Measurements from ENCODE around the gene DNER.

Gene DNER

GRCh38 chr2:229417176-229417575, 297.2 kb downstream of the DNER start:
- no peak overlapping the region for H3K4me3 ChIP-seq (ENCODE audit: low read depth, low read length)
- TF ChIP-seq, protein P1, sequence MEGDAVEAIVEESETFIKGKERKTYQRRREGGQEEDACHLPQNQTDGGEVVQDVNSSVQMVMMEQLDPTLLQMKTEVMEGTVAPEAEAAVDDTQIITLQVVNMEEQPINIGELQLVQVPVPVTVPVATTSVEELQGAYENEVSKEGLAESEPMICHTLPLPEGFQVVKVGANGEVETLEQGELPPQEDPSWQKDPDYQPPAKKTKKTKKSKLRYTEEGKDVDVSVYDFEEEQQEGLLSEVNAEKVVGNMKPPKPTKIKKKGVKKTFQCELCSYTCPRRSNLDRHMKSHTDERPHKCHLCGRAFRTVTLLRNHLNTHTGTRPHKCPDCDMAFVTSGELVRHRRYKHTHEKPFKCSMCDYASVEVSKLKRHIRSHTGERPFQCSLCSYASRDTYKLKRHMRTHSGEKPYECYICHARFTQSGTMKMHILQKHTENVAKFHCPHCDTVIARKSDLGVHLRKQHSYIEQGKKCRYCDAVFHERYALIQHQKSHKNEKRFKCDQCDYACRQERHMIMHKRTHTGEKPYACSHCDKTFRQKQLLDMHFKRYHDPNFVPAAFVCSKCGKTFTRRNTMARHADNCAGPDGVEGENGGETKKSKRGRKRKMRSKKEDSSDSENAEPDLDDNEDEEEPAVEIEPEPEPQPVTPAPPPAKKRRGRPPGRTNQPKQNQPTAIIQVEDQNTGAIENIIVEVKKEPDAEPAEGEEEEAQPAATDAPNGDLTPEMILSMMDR (IDR thresholded peaks at IDR 0.05; ENCODE audit: borderline replicate concordance, insufficient read depth, low read depth, low read length): no peak

DNA sequence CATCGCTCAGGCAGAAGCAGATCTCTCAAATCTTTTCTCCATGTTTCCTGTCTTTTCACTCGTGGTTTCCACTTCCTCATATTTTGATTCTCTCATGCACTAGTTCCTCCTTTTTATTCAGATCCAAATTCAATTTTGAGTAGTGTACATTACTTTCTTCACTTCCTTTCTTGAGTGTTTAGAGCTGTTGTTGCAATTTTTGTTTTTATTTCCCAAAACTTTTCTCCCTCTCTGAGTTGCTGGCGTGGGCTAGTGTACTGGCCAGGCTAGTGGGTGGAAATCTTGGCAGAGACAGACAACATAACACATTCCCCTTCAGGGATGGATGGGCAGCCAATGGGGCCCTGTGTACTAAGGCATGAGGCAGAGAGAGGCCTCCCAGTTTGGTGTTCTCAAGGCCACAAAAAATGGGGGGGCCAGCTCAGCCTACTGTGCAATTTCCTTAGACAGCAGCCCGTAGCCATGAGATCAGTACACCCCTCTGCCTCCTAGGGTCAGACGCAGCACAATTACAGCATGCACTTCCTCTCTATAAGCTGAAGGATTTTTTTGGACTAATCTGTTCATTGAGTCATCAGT, 298.1 kb downstream of the DNER start:
- TF ChIP-seq, protein P1 (IDR thresholded peaks at IDR 0.05; ENCODE audit: borderline replicate concordance, insufficient read depth, low read depth, low read length): no peak
- no peak overlapping the region for H3K4me3 ChIP-seq (ENCODE audit: low read depth, low read length)

DNA sequence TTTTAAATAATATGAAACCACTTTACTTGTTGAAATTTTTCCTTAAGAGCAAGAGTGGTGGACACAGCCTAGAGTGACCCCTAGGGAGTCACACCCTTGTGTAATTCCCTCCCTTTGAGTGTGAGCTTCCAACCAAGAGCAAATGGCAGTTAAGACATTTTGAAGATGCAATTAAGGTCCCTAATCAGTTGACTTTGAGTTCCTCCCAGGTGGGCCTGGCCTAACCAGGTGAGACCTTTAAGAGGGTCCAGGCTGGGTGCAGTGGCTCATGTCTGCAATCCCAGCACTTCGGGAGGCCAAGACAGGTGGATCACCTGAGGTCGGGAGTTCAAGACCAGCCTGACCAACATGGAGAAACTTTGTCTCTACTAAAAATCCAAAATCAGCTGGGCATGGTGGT, 299.7 kb downstream of the DNER start:
- H3K4me3 ChIP-seq (ENCODE audit: low read depth, low read length): no peak overlapping the region
- TF ChIP-seq, protein P1 (IDR thresholded peaks at IDR 0.05; ENCODE audit: borderline replicate concordance, insufficient read depth, low read depth, low read length): no peak

GRCh38 chr2:229412686-229413085, 301.7 kb downstream of the DNER start:
- TF ChIP-seq, protein P1 (IDR thresholded peaks at IDR 0.05; ENCODE audit: borderline replicate concordance, insufficient read depth, low read depth, low read length): no peak
- H3K4me3 ChIP-seq (ENCODE audit: low read depth, low read length): no peak overlapping the region

- H3K4me3 ChIP-seq (ENCODE audit: low read depth, low read length): no peak overlapping the region
- TF ChIP-seq, protein P1 (IDR thresholded peaks at IDR 0.05; ENCODE audit: borderline replicate concordance, insufficient read depth, low read depth, low read length): no peak
Measured at GRCh38 chr2:229410946-229411345, 303.4 kb downstream of the DNER start.

GRCh38 chr2:229410264-229410663, 304.1 kb downstream of the DNER start:
- TF ChIP-seq, protein P1 (IDR thresholded peaks at IDR 0.05; ENCODE audit: borderline replicate concordance, insufficient read depth, low read depth, low read length): no peak
- no peak overlapping the region for H3K4me3 ChIP-seq (ENCODE audit: low read depth, low read length)

GRCh38 chr2:229409751-229410181, 304.6 kb downstream of the DNER start:
- TF ChIP-seq, protein P1 (IDR thresholded peaks at IDR 0.05; ENCODE audit: borderline replicate concordance, insufficient read depth, low read depth, low read length): no peak
- H3K4me3 ChIP-seq (ENCODE audit: low read depth, low read length): no peak overlapping the region
